OCI-LY3 (cell line): Measurements from ENCODE around the gene GRIFIN.

Experiments
- H2AFZ ChIP-seq: fragments of 200-600, 300-600 bp; shearing (Covaris generic); 2 replicates; pipeline ENCODE4 v1.6.0; 2014; ENCODE audit warnings: antibody characterized with exemption, low read depth, low read length
- H3K27ac ChIP-seq: fragments of 200-600, 300-600 bp; sonication (generic); 2 replicates; pipeline ENCODE4 v1.5.1; 2014; ENCODE audit warnings: mild to moderate bottlenecking, low read length, moderate library complexity, mixed read lengths
- H3K27me3 ChIP-seq: fragments of 200-600, 300-600 bp; sonication (generic); 2 replicates; pipeline ENCODE4 v1.6.1; 2014; ENCODE audit warnings: low read depth, low read length, mixed read lengths
- H3K36me3 ChIP-seq: fragments of 200-600, 300-600 bp; sonication (generic); replicated peaks from 2 replicates; pipeline ENCODE3; 2014; ENCODE audit warnings: low read depth, low read length, mixed read lengths
- H3K4me1 ChIP-seq: fragments of 300-600, 200-600 bp; sonication (generic); 2 replicates; pipeline ENCODE4 v1.6.1; 2014; ENCODE audit warnings: low read length, mixed read lengths
- H3K4me2 ChIP-seq: fragments of 200-600, 300-600 bp; sonication (generic); 2 replicates; pipeline ENCODE4 v1.6.1; 2014; ENCODE audit warnings: low read length, mixed read lengths
- H3K4me3 ChIP-seq: fragments of 300-600, 200-600 bp; sonication (generic); 2 replicates; pipeline ENCODE4 v1.5.1; 2014; ENCODE audit warnings: antibody characterized with exemption, mild to moderate bottlenecking, low read length, moderate library complexity
- H3K79me2 ChIP-seq: fragments of 300-600, 200-600 bp; shearing (Covaris generic); 2 replicates; pipeline ENCODE4 v1.6.1; 2014; ENCODE audit warnings: mild to moderate bottlenecking, low read length, mixed read lengths
- H3K9ac ChIP-seq: fragments of 300-600, 200-600 bp; shearing (Covaris generic); 2 replicates; pipeline ENCODE4 v1.6.0; 2014; ENCODE audit warnings: mild to moderate bottlenecking, low read length, moderate library complexity
- H3K9me3 ChIP-seq: fragments of 200-600, 300-600 bp; shearing (Covaris generic); 2 replicates; pipeline ENCODE4 v1.6.1; 2014; ENCODE audit warnings: low read length, mixed read lengths; ENCODE audit not compliant: insufficient read depth
- H4K20me1 ChIP-seq: fragments of 200-600, 300-600 bp; sonication (generic); 2 replicates; pipeline ENCODE4 v1.6.1; 2016; ENCODE audit warnings: low read length, mixed read lengths; ENCODE audit not compliant: insufficient read depth
- CTCF ChIP-seq: fragments of 200-600, 300-600 bp; sonication (generic); IDR thresholded peaks from 2 replicates; pipeline ENCODE4 v1.5.1; 2014; ENCODE audit warnings: antibody characterized with exemption, low read length, low read depth
- EZH2phosphoT487 ChIP-seq: fragments of 200-600 bp; shearing (Covaris generic); IDR thresholded peaks from 2 replicates; pipeline ENCODE4 v1.6.1; 2018; ENCODE audit warnings: antibody characterized with exemption, mixed run types, low read depth

GRIFIN gene

GRCh38 chr7:2509298-2509906, 33.2 kb upstream of the GRIFIN start:
- Histone ChIP-seq H4K20me1 (no peaks in the 10 kb centered on the region), H3K4me1 (peaks cover 52% of the 10 kb centered on the region), H3K9me3 (no peaks in the 10 kb centered on the region), H3K36me3 (no peaks in the 10 kb centered on the region), H2AFZ (no peak overlapping the region), H3K27me3 (0 out of 2 replicates have a peak, but pooled peaks cover 5% of the 10 kb centered on the region), H3K27ac (no peak overlapping the region), H3K4me3 (peak overlapping the region; percentile 50), H3K9ac (no peak overlapping the region), H3K4me2 (peak overlapping the region; percentile 65), H3K79me2 (no peaks in the 10 kb centered on the region)
- TF ChIP-seq CTCF, result no peak
- TF ChIP-seq EZH2phosphoT487, result no peak

- H3K36me3 ChIP-seq, result no peaks in the 10 kb centered on the region
- H3K27me3 ChIP-seq, result 0 out of 2 replicates have a peak, but pooled peaks cover 5% of the 10 kb centered on the region
- no peaks in the 10 kb centered on the region for H4K20me1 ChIP-seq
- H2AFZ ChIP-seq, result no peak overlapping the region
- no peaks in the 10 kb centered on the region for H3K79me2 ChIP-seq
- H3K9ac ChIP-seq, result no peak overlapping the region
- peak overlapping the region; percentile 50 for H3K4me3 ChIP-seq
- H3K9me3 ChIP-seq, result no peaks in the 10 kb centered on the region
- TF ChIP-seq EZH2phosphoT487 (no peak), CTCF (no peak)
- no peak overlapping the region for H3K27ac ChIP-seq
- H3K4me1 ChIP-seq, result peaks cover 52% of the 10 kb centered on the region
- peak overlapping the region; percentile 65 for H3K4me2 ChIP-seq
Observed at GRCh38 chr7:2508327-2509215, 32.4 kb upstream of the GRIFIN start.

GRCh38 chr7:2507917-2508306, 31.7 kb upstream of the GRIFIN start:
- no peak overlapping the region for H3K27ac ChIP-seq
- no peaks in the 10 kb centered on the region for H4K20me1 ChIP-seq
- 0 out of 2 replicates have a peak, but pooled peaks cover 5% of the 10 kb centered on the region for H3K27me3 ChIP-seq
- TF ChIP-seq CTCF, result no peak
- TF ChIP-seq EZH2phosphoT487, result no peak
- no peaks in the 10 kb centered on the region for H3K36me3 ChIP-seq
- no peak overlapping the region for H3K9ac ChIP-seq
- peak overlapping the region; percentile 65; the same call in 1 of the 2 replicates for H3K4me2 ChIP-seq
- peaks cover 49% of the 10 kb centered on the region for H3K4me1 ChIP-seq
- H3K9me3 ChIP-seq, result no peaks in the 10 kb centered on the region
- H3K4me3 ChIP-seq, result no peak overlapping the region
- H3K79me2 ChIP-seq, result no peaks in the 10 kb centered on the region
- no peak overlapping the region for H2AFZ ChIP-seq

- Histone ChIP-seq H3K79me2 (no peaks in the 10 kb centered on the region), H3K9me3 (no peaks in the 10 kb centered on the region), H4K20me1 (no peaks in the 10 kb centered on the region), H3K27ac (no peak overlapping the region), H3K36me3 (no peaks in the 10 kb centered on the region), H3K4me1 (peaks cover 43% of the 10 kb centered on the region), H3K27me3 (0 out of 2 replicates have a peak, but pooled peaks cover 5% of the 10 kb centered on the region), H3K4me3 (no peak overlapping the region), H2AFZ (no peak overlapping the region), H3K4me2 (no peak overlapping the region), H3K9ac (no peak overlapping the region)
- TF ChIP-seq CTCF (no peak), EZH2phosphoT487 (no peak)
Observed at GRCh38 chr7:2507208-2507916, 31.2 kb upstream of the GRIFIN start.
